ENCODE data around the gene STK40. TPM values are rescaled to one million over a fixed set of nuclear protein-coding genes. Genes with fewer than 3 reads are reported as not detected.
A peak's percentile ranks its signal among the peaks of the same experiment; 100 is the strongest.

STK40 gene
- total and polyA plus RNA-seq, 9 of the 15 experiments (the other 6 are each of a cell fraction or from before 2014, with no cell fraction given), result 0.69 to 94.3 (median 39.1) TPM

- no peak for TF ChIP-seq GTF2B (IDR thresholded peaks at IDR 0.05; ENCODE audit: extremely low read depth, insufficient read length)
- no peak for TF ChIP-seq E2F4 (CRISPR knock-in tag; IDR thresholded peaks at IDR 0.05; ENCODE audit: low read depth)
- TF ChIP-seq DACH1 (IDR thresholded peaks at IDR 0.05; ENCODE audit: partially characterized antibody), result no peak
- TF ChIP-seq NFIC (IDR thresholded peaks at IDR 0.05), result peak; percentile 100
- peak; percentile 52; the same call in 1 of the 2 replicates for TF ChIP-seq MYC (IDR thresholded peaks at IDR 0.05; ENCODE audit: low read depth, low read length)
- no peak for TF ChIP-seq MYC (CRISPR knock-in tag; IDR thresholded peaks at IDR 0.05; ENCODE audit: borderline replicate concordance, low read depth)
- no peak for TF ChIP-seq ZNF778 (CRISPR knock-in tag; IDR thresholded peaks at IDR 0.05)
- no peak for TF ChIP-seq ZNF766 (CRISPR knock-in tag; conservative IDR thresholded peaks at IDR 0.05)
- TF ChIP-seq TRIM28 (IDR thresholded peaks at IDR 0.05), result no peak
- no peak for TF ChIP-seq ELF4 (CRISPR knock-in tag; IDR thresholded peaks at IDR 0.05)
- TF ChIP-seq ZBTB43 (CRISPR knock-in tag; IDR thresholded peaks at IDR 0.05), result no peak
- TF ChIP-seq ATF6 (CRISPR knock-in tag; IDR thresholded peaks at IDR 0.05), result no peak
- 0 out of 2 replicates have a peak, but pooled peaks have one; percentile 12 for TF ChIP-seq SMAD4 (CRISPR knock-in tag; conservative IDR thresholded peaks at IDR 0.05)
- no peak for TF ChIP-seq ATF7 (IDR thresholded peaks at IDR 0.05)
- TF ChIP-seq ZNF282 (CRISPR knock-in tag; IDR thresholded peaks at IDR 0.05), result no peak
- no peak for TF ChIP-seq CAMTA2 (CRISPR knock-in tag; conservative IDR thresholded peaks at IDR 0.05)
- peak; percentile 34; the same call in 1 of the 2 replicates for TF ChIP-seq SPI1 (IDR thresholded peaks at IDR 0.05; ENCODE audit: borderline replicate concordance, low read depth, low read length)
- TF ChIP-seq SMAD1 (IDR thresholded peaks at IDR 0.05; ENCODE audit: low read depth, low read length, partially characterized antibody), result peak; percentile 87
- TF ChIP-seq SMARCA5 (IDR thresholded peaks at IDR 0.05), result no peak
- TF ChIP-seq NR3C1 (CRISPR knock-in tag; IDR thresholded peaks at IDR 0.05), result no peak
- no peak for TF ChIP-seq ZBTB33 (CRISPR knock-in tag; IDR thresholded peaks at IDR 0.05)
- 0 out of 2 replicates have a peak, but pooled peaks have one; percentile 16 for TF ChIP-seq ZBTB26 (CRISPR knock-in tag; IDR thresholded peaks at IDR 0.05)
These were observed 57.0 kb downstream of the STK40 start (continued) for GRCh38 chr1:36328713-36329112.
